ENCODE results near the gene MYH6. TPM values are rescaled to one million over a fixed set of nuclear protein-coding genes. Genes with fewer than 3 reads are reported as not detected.

Gene MYH6
- polyA plus RNA-seq, 3 donors = not detected

GRCh38 chr14:23437133-23438100, 29.3 kb upstream of the MYH6 start:
- Mint-ChIP-seq H3K9me3 (peaks cover 0 to 1% (median 0%) of the 10 kb centered on the region in 7 donors), H3K4me1 (peaks cover 6% of the 10 kb centered on the region), H3K4me3 (no peak overlapping the region), H3K27me3 (ENCODE audit: low read depth in 3 of 3) (peaks cover 3 to 5% (median 5%) of the 10 kb centered on the region in 3 donors), H3K27ac (no peak overlapping the region), H3K36me3 (no peaks in the 10 kb centered on the region)
- H2AFZ ChIP-seq (ENCODE audit: insufficient read depth, low read depth, low read length, poor library complexity, severe bottlenecking) = no peak overlapping the region
- H3K79me2 ChIP-seq (ENCODE audit: insufficient read depth, low read length) = no peaks in the 10 kb centered on the region
- H3K9me3 ChIP-seq (replicated peaks in 1 of 2; ENCODE audit: control insufficient read depth in 1 of 2, insufficient read depth in 1 of 2, low read length in 2 of 2) = no peaks in the 10 kb centered on the region
- no peaks in the 10 kb centered on the region for H4K20me1 ChIP-seq (ENCODE audit: insufficient read depth, low read length)
- DNase-seq = no peak
- no peaks in the 10 kb centered on the region for H3K27me3 ChIP-seq (ENCODE audit: control insufficient read depth in 2 of 2, insufficient read depth in 2 of 2, low read length in 2 of 2)
- no peaks in the 10 kb centered on the region for H3K36me3 ChIP-seq (replicated peaks in 1 of 2; ENCODE audit: control insufficient read depth in 1 of 2, insufficient read depth in 2 of 2, low read length in 2 of 2)
- 92% methylated on average over 4 of the region's 8 CpGs for WGBS (ENCODE audit: insufficient coverage)
- H3K4me2 ChIP-seq (replicated peaks; ENCODE audit: extremely low read depth, low read length, poor library complexity, severe bottlenecking) = no peak overlapping the region
- no peak overlapping the region for H3K27ac ChIP-seq (ENCODE audit: low read depth in 1 of 2, low read length in 2 of 2)
- H3K9ac ChIP-seq (ENCODE audit: insufficient read depth, low read length, poor library complexity, severe bottlenecking) = no peak overlapping the region
- TF ChIP-seq CTCF (IDR thresholded peaks at IDR 0.05) = no peak
- H3K4me3 ChIP-seq (replicated peaks in 1 of 3; ENCODE audit: low read depth in 2 of 3, low read length in 3 of 3) = no peak overlapping the region
- H3K4me1 ChIP-seq (ENCODE audit: control insufficient read depth in 1 of 2, insufficient read depth in 2 of 2, low read length in 2 of 2) = no peaks in the 10 kb centered on the region
- intact Hi-C loops (cut with micrococcal nuclease) = no loop called here

GRCh38 chr14:23436327-23437132, 28.5 kb upstream of the MYH6 start:
- no peak for TF ChIP-seq CTCF (IDR thresholded peaks at IDR 0.05)

More at GRCh38 chr14:23436327-23437132, 28.5 kb upstream of the MYH6 start:
- Mint-ChIP-seq H3K4me1 (peaks cover 6% of the 10 kb centered on the region), H3K36me3 (no peaks in the 10 kb centered on the region), H3K27ac (no peak overlapping the region), H3K27me3 (ENCODE audit: low read depth in 3 of 3) (peaks cover 3 to 6% (median 5%) of the 10 kb centered on the region in 3 donors), H3K4me3 (no peak overlapping the region), H3K9me3 (peaks cover 0 to 1% (median 0%) of the 10 kb centered on the region in 7 donors)
- Histone ChIP-seq H3K9me3 (replicated peaks in 1 of 2; ENCODE audit: control insufficient read depth in 1 of 2, insufficient read depth in 1 of 2, low read length in 2 of 2) (no peaks in the 10 kb centered on the region), H3K36me3 (replicated peaks in 1 of 2; ENCODE audit: control insufficient read depth in 1 of 2, insufficient read depth in 2 of 2, low read length in 2 of 2) (no peaks in the 10 kb centered on the region), H3K79me2 (ENCODE audit: insufficient read depth, low read length) (no peaks in the 10 kb centered on the region), H3K4me3 (replicated peaks in 1 of 3; ENCODE audit: low read depth in 2 of 3, low read length in 3 of 3) (no peak overlapping the region), H2AFZ (ENCODE audit: insufficient read depth, low read depth, low read length, poor library complexity, severe bottlenecking) (no peak overlapping the region), H3K27me3 (ENCODE audit: control insufficient read depth in 2 of 2, insufficient read depth in 2 of 2, low read length in 2 of 2) (no peaks in the 10 kb centered on the region), H3K4me2 (replicated peaks; ENCODE audit: extremely low read depth, low read length, poor library complexity, severe bottlenecking) (no peak overlapping the region), H3K9ac (ENCODE audit: insufficient read depth, low read length, poor library complexity, severe bottlenecking) (no peak overlapping the region), H4K20me1 (ENCODE audit: insufficient read depth, low read length) (no peaks in the 10 kb centered on the region), H3K4me1 (ENCODE audit: control insufficient read depth in 1 of 2, insufficient read depth in 2 of 2, low read length in 2 of 2) (no peaks in the 10 kb centered on the region), H3K27ac (ENCODE audit: low read depth in 1 of 2, low read length in 2 of 2) (no peak overlapping the region)
- WGBS (ENCODE audit: insufficient coverage) = 98% methylated on average over 7 of the region's 15 CpGs
- intact Hi-C loops (cut with micrococcal nuclease) = no loop called here
- DNase-seq = no peak
